ENCODE results near the gene SOD2. TPM values are rescaled to one million over a fixed set of nuclear protein-coding genes. Genes with fewer than 3 reads are reported as not detected.

The SOD2 gene
- total and polyA plus RNA-seq, 9 of the 15 experiments (the other 6 are each of a cell fraction or from before 2014, with no cell fraction given): 39.8 to 140 (median 95.8) TPM

DNA sequence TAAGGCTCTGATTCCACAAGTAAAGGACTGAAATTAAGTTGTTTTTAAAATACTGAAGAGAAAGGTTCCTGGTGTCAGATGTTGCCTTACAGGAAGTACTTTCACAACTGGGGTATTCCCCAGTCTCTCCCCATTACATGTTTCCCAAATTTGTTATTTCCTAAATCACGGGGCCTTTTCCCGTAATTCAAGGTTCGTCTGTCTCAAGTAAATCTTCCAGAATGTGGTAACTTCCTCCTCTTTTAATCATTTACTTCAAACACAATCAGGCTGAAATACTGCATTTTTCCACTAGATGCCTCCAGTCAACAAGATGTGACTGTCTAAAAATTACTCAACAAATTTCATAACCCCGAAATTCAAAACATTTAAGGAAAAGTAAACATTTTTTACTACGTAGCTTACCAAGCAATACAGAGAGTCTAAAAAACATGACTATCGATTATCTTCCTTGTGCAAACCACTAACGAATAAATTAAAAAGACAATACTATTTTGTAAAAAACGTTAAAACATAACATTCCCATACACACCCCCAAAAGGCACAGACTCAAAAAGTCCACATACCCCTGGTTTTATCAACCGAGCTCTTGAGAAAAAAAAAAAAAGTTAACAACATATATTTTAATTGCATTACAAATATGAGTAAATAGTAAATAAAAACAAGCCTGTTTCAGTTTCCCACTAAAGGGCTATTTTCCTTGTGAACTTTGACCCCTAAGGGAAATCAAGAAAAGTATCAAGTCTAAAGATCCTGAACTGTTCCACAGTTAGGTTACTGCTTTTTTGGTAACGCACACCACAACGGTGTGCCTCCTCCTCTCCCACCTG, 1.7 kb downstream of the SOD2 start (continued):
- no peak for TF ChIP-seq TAL1 (IDR thresholded peaks at IDR 0.05)
- no peak for TF ChIP-seq ZNF232 (CRISPR knock-in tag; IDR thresholded peaks at IDR 0.05)
- TF ChIP-seq ZNF24 (IDR thresholded peaks at IDR 0.05): no peak
- TF ChIP-seq POLR3G (IDR thresholded peaks at IDR 0.05; ENCODE audit: extremely low read depth, insufficient read length, insufficient replicate concordance): no peak
- TF ChIP-seq KAT8 (IDR thresholded peaks at IDR 0.05; ENCODE audit: low read depth): peak; percentile 30; the same call in 1 of the 2 replicates
- TF ChIP-seq PYGO2 (tag; IDR thresholded peaks at IDR 0.05): no peak
- no peak for TF ChIP-seq ATF6 (CRISPR knock-in tag; IDR thresholded peaks at IDR 0.05)
- peak in 1 of 2 experiments; percentile 20; a peak in 1 of 4 replicates for TF ChIP-seq RCOR1 (IDR thresholded peaks at IDR 0.05; ENCODE audit: borderline replicate concordance in 1 of 2, low read depth in 2 of 2, low read length in 2 of 2)
- TF ChIP-seq ZNF395 (CRISPR knock-in tag; IDR thresholded peaks at IDR 0.05): no peak
- peak; percentile 27; the same call in 1 of the 2 replicates for TF ChIP-seq HDGF (IDR thresholded peaks at IDR 0.05)
- TF ChIP-seq ZNF583 (CRISPR knock-in tag; IDR thresholded peaks at IDR 0.05): no peak
- TF ChIP-seq, protein P1, sequence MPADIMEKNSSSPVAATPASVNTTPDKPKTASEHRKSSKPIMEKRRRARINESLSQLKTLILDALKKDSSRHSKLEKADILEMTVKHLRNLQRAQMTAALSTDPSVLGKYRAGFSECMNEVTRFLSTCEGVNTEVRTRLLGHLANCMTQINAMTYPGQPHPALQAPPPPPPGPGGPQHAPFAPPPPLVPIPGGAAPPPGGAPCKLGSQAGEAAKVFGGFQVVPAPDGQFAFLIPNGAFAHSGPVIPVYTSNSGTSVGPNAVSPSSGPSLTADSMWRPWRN (IDR thresholded peaks at IDR 0.05; ENCODE audit: low read depth): 0 out of 2 replicates have a peak, but pooled peaks have one; percentile 48
- no peak for TF ChIP-seq ZFPM2 (CRISPR knock-in tag; IDR thresholded peaks at IDR 0.05)
- TF ChIP-seq MAZ (CRISPR knock-in tag; conservative IDR thresholded peaks at IDR 0.05 in 1 of 2, IDR thresholded peaks at IDR 0.05 in 1 of 2): peak; percentile 27 to 31; a peak in 1 of 4 replicates
- TF ChIP-seq, protein P2, sequence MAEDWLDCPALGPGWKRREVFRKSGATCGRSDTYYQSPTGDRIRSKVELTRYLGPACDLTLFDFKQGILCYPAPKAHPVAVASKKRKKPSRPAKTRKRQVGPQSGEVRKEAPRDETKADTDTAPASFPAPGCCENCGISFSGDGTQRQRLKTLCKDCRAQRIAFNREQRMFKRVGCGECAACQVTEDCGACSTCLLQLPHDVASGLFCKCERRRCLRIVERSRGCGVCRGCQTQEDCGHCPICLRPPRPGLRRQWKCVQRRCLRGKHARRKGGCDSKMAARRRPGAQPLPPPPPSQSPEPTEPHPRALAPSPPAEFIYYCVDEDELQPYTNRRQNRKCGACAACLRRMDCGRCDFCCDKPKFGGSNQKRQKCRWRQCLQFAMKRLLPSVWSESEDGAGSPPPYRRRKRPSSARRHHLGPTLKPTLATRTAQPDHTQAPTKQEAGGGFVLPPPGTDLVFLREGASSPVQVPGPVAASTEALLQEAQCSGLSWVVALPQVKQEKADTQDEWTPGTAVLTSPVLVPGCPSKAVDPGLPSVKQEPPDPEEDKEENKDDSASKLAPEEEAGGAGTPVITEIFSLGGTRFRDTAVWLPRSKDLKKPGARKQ (CRISPR knock-in tag; IDR thresholded peaks at IDR 0.05): 0 out of 2 replicates have a peak, but pooled peaks have one; percentile 7
- no peak for TF ChIP-seq ZNF121 (CRISPR knock-in tag; conservative IDR thresholded peaks at IDR 0.05)
- no peak for TF ChIP-seq ZNF175 (CRISPR knock-in tag; IDR thresholded peaks at IDR 0.05; ENCODE audit: low read depth)
- no peak for TF ChIP-seq FOXO4 (CRISPR knock-in tag; IDR thresholded peaks at IDR 0.05)
- 0 out of 2 replicates have a peak, but pooled peaks have one; percentile 46 for TF ChIP-seq SP1 (CRISPR knock-in tag; IDR thresholded peaks at IDR 0.05)
- no peak for TF ChIP-seq RBM22 (IDR thresholded peaks at IDR 0.05; ENCODE audit: low read depth, low read length, poor library complexity, severe bottlenecking)
